ENCODE results near the gene PTPRG. TPM values are rescaled to one million over a fixed set of nuclear protein-coding genes. Genes with fewer than 3 reads are reported as not detected.

Gene PTPRG
- total and polyA plus RNA-seq, 12 donors, result 6.3 to 119 (median 72.2) TPM

DNA sequence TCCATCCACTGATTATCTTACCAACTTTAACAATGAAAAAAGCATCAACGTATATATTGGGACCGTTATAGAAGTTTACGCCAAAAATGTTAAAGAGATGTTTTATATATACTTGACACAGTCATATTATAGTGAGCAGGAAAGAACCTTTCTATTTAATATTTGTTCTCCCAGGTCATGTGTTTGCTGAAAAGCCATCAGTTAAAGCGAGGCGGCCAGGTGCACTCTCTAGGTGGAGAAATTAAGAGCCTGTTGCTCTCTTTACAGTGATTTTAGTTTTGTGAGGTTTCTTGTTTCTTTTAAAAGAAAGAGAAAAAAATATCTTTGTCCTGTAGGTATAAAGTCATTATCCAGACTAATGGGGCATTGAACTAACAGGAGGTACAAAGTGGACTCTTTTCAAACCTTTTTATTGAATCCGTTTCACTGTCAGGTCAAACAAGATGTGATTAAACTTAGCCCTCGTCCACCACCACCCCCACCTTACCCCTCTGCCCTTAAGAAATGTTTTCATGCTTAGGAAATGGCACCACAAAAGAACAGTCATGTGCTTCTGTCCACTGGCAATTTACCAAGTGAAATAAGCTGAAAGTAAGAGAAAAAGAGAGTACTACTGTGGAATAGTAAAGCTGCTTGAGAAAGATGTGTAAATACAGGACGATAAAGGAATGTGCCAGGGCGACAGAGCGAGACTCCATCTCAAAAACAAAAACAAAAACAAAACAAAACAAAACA, 279.9 kb downstream of the PTPRG start:
- peaks cover 0 to 19% of the 10 kb centered on the region in 2 donors for H3K4me1 ChIP-seq (replicated peaks in 1 of 2)
- H3K9me3 ChIP-seq (replicated peaks in 1 of 3), result no peaks in the 10 kb centered on the region
- TF ChIP-seq POLR2A (IDR thresholded peaks at IDR 0.05), result no peak
- TF ChIP-seq, protein P1, sequence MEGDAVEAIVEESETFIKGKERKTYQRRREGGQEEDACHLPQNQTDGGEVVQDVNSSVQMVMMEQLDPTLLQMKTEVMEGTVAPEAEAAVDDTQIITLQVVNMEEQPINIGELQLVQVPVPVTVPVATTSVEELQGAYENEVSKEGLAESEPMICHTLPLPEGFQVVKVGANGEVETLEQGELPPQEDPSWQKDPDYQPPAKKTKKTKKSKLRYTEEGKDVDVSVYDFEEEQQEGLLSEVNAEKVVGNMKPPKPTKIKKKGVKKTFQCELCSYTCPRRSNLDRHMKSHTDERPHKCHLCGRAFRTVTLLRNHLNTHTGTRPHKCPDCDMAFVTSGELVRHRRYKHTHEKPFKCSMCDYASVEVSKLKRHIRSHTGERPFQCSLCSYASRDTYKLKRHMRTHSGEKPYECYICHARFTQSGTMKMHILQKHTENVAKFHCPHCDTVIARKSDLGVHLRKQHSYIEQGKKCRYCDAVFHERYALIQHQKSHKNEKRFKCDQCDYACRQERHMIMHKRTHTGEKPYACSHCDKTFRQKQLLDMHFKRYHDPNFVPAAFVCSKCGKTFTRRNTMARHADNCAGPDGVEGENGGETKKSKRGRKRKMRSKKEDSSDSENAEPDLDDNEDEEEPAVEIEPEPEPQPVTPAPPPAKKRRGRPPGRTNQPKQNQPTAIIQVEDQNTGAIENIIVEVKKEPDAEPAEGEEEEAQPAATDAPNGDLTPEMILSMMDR (IDR thresholded peaks at IDR 0.05), result no peak
- H3K4me3 ChIP-seq, result peak overlapping the region in 1 of 4 donors; percentile 27
- 76 to 83% (median 77%) methylated on average over 10 of the region's 10 CpGs for WGBS, 4 donors
- no peaks in the 10 kb centered on the region for H3K27me3 ChIP-seq
- no peaks in the 10 kb centered on the region for H3K36me3 ChIP-seq (replicated peaks in 1 of 2)
- peak overlapping the region in 1 of 5 donors; percentile 29 for H3K27ac ChIP-seq
- no peak for DNase-seq
- intact Hi-C loops (cut with DNase I), result loop anchor here (10.0 kb wide), 2 partner anchors 206 to 276 kb away; partner anchors contain the start of gene PTPRG (in 1 of the 2)

DNA sequence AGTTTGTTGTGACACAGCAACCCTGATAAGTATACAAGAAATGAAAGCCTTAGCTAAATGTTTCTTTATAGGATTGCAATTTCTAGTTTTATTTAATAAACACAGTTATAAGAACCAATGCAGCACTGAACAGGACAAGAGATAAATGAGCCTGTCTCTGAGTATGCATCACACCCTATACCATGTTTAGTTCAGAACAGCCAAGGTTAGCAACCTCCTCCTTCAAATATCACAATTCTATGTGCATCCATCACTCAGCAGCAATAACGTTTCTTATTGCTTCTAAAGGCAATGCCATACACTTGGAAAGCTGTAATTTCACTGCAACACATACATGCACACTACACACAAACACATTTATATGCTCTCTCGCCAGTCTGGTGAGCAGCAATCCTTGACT, 280.6 kb downstream of the PTPRG start:
- intact Hi-C loops (cut with DNase I), result loop anchor here (10.0 kb wide), 2 partner anchors 207 to 277 kb away; partner anchors contain the start of gene PTPRG (in 1 of the 2)
- Histone ChIP-seq H3K27me3 (no peaks in the 10 kb centered on the region), H3K27ac (peak overlapping the region in 1 of 5 donors; percentile 29), H3K4me3 (peak overlapping the region in 1 of 4 donors; percentile 27), H3K4me1 (replicated peaks in 1 of 2) (peaks cover 0 to 19% of the 10 kb centered on the region in 2 donors), H3K36me3 (replicated peaks in 1 of 2) (no peaks in the 10 kb centered on the region), H3K9me3 (replicated peaks in 1 of 3) (no peaks in the 10 kb centered on the region)
- no peak for DNase-seq
- TF ChIP-seq POLR2A (IDR thresholded peaks at IDR 0.05), result no peak
- TF ChIP-seq, protein P1 (IDR thresholded peaks at IDR 0.05), result no peak
- 61 to 68% (median 63%) methylated on average over 2 of the region's 2 CpGs for WGBS, 4 donors

DNA sequence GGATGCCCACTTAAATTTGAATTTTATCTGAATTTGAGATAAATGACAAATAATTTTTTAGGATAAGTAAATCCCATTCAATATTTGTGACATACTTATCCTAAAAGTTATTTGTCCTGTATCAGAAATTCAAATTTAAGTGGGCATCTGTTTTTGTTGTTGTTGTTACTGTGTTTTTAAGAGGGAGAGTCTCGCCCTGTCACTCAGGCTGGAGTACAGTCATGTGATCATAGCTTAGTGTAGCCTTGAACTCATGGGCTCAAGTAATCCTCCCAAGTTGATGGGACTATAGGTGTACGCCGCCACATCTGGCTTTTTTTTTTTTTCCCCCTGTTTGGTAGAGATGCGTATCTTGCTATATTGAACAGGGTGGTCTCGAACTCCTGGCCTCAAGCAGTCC, 283.0 kb downstream of the PTPRG start:
- WGBS, 4 donors, result 92 to 100% (median 95%) methylated on average over 4 to 5 of the region's 5 CpGs

DNA sequence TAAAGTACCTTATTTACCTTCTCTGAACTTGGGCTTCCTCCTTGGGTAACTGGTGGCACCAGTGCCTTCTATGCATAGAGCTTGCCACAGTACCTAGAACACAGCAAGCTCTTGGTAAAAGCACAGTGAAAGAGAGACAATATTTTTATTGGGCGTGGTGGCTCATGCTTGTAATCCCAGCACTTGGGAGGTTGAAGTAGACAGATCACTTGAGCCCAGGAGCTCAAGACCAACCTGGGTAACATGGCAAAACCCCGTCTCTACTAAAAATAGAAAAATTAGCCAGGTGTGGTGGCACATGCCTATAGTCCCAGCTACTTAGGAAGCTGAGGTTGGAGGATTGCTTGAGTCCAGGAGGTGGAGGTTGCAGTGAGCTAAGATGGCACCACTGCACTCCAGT, 285.1 kb downstream of the PTPRG start:
- TF ChIP-seq, protein P1 (IDR thresholded peaks at IDR 0.05), result no peak
- no peak for TF ChIP-seq POLR2A (IDR thresholded peaks at IDR 0.05)
- Histone ChIP-seq H3K27ac (no peak overlapping the region), H3K9me3 (replicated peaks in 1 of 3) (no peaks in the 10 kb centered on the region), H3K4me3 (no peak overlapping the region), H3K36me3 (replicated peaks in 1 of 2) (no peaks in the 10 kb centered on the region), H3K4me1 (replicated peaks in 1 of 2) (peaks cover 22 to 30% of the 10 kb centered on the region in 2 donors), H3K27me3 (no peaks in the 10 kb centered on the region)
- WGBS, 4 donors, result 87 to 97% (median 89%) methylated on average over 2 of the region's 2 CpGs
- DNase-seq, result no peak
- intact Hi-C loops (cut with DNase I), result loop anchor here (5.0 to 10.0 kb wide), 3 partner anchors 212 to 284 kb away; partner anchors contain the start of gene PTPRG (in 2 of the 2)

More for the DNA sequence above, 283.0 kb downstream of the PTPRG start:
- no peaks in the 10 kb centered on the region for H3K9me3 ChIP-seq (replicated peaks in 1 of 3)
- intact Hi-C loops (cut with DNase I), result loop anchor here (10.0 kb wide), 2 partner anchors 210 to 280 kb away; partner anchors contain the start of gene PTPRG (in 1 of the 2)
- H3K36me3 ChIP-seq (replicated peaks in 1 of 2), result no peaks in the 10 kb centered on the region
- H3K27me3 ChIP-seq, result no peaks in the 10 kb centered on the region
- peaks cover 22 to 34% of the 10 kb centered on the region in 2 donors for H3K4me1 ChIP-seq (replicated peaks in 1 of 2)
- no peak overlapping the region for H3K27ac ChIP-seq
- H3K4me3 ChIP-seq, result no peak overlapping the region
- TF ChIP-seq POLR2A (IDR thresholded peaks at IDR 0.05), result no peak
- TF ChIP-seq, protein P1 (IDR thresholded peaks at IDR 0.05), result no peak
- DNase-seq, result no peak

Measured in adrenal gland (tissue), 12 donors.